HEK293T (cell line): ENCODE measurements around the gene ANKRD65.

Source experiments
- CTCF ChIA-PET: fragments of 350-600 bp; formaldehyde crosslinking; extraction: SDS; loops from one replicate; lab custom pipeline; 2021; ENCODE audit warnings: antibody characterized with exemption, inconsistent platforms; lab: Yijun Ruan, JAX
- POLR2A ChIA-PET: fragments of 350-600 bp; formaldehyde crosslinking; extraction: SDS; loops from one replicate; lab custom pipeline; 2020; ENCODE audit warnings: antibody characterized with exemption, inconsistent platforms; lab: Yijun Ruan, JAX
- DNase-seq: peaks from one replicate; pipeline ENCODE4 v3.0.0; 2012; ENCODE audit warnings: mixed read lengths; ENCODE audit errors: extremely low spot score
- ARNT ChIP-seq: fragments of 450-650 bp; IDR thresholded peaks from 2 replicates; pipeline ENCODE4 v1.6.1; 2017; ENCODE audit warnings: mild to moderate bottlenecking
- BHLHE40 ChIP-seq: fragments of 450-650 bp; IDR thresholded peaks from 2 replicates; pipeline ENCODE4 v1.6.1; 2016; ENCODE audit warnings: mild to moderate bottlenecking, moderate library complexity, borderline replicate concordance
- CTBP1 ChIP-seq: fragments of 450-650 bp; IDR thresholded peaks from 2 replicates; pipeline ENCODE4 v1.6.1; 2016; ENCODE audit warnings: borderline replicate concordance
- ELF4 ChIP-seq: fragments of 450-650 bp; IDR thresholded peaks from 2 replicates; pipeline ENCODE4 v1.6.1; 2017; ENCODE audit warnings: antibody characterized with exemption
- FOXA1 ChIP-seq: fragments of 450-650 bp; IDR thresholded peaks from 2 replicates; pipeline ENCODE4 v1.6.1; 2016; ENCODE audit warnings: mild to moderate bottlenecking
- FOXK2 ChIP-seq: fragments of 450-650 bp; IDR thresholded peaks from 2 replicates; pipeline ENCODE4 v1.6.1; 2016; ENCODE audit warnings: mild to moderate bottlenecking
- FOXM1 ChIP-seq: fragments of 450-650 bp; IDR thresholded peaks from 2 replicates; pipeline ENCODE4 v1.6.1; 2017; ENCODE audit warnings: mild to moderate bottlenecking, borderline replicate concordance
- HDGF ChIP-seq: fragments of 450-650 bp; IDR thresholded peaks from 2 replicates; pipeline ENCODE4 v1.6.1; 2017; ENCODE audit warnings: antibody characterized with exemption, borderline replicate concordance
- L3MBTL2 ChIP-seq: fragments of 450-650 bp; conservative IDR thresholded peaks from 2 replicates; pipeline ENCODE4 v1.6.1; 2016; ENCODE audit warnings: mild to moderate bottlenecking
- LEF1 ChIP-seq: fragments of 450-650 bp; IDR thresholded peaks from 2 replicates; pipeline ENCODE4 v1.6.1; 2017; ENCODE audit warnings: mild to moderate bottlenecking, borderline replicate concordance
- NFRKB ChIP-seq: fragments of 450-650 bp; IDR thresholded peaks from 2 replicates; pipeline ENCODE4 v1.6.1; 2016; ENCODE audit warnings: mild to moderate bottlenecking, moderate library complexity
- PKNOX1 ChIP-seq: fragments of 450-650 bp; IDR thresholded peaks from 2 replicates; pipeline ENCODE4 v1.6.1; 2016
- SP1 ChIP-seq: fragments of 450-650 bp; IDR thresholded peaks from 2 replicates; pipeline ENCODE4 v1.6.1; 2017
- SUZ12 ChIP-seq: fragments of 450-650 bp; IDR thresholded peaks from 2 replicates; pipeline ENCODE4 v1.6.1; 2016; ENCODE audit warnings: mild to moderate bottlenecking
- TARDBP ChIP-seq: fragments of 450-650 bp; IDR thresholded peaks from 2 replicates; pipeline ENCODE4 v1.6.1; 2016
- ZNF384 ChIP-seq: fragments of 450-650 bp; IDR thresholded peaks from 2 replicates; pipeline ENCODE4 v1.6.1; 2016

The ANKRD65 gene

GRCh38 chr1:1395166-1395565 is 25.9 kb downstream of the ANKRD65 start:
- no peak for DNase-seq
- ChIA-PET POLR2A (no interaction called here), CTCF (no interaction called here)
- TF ChIP-seq CTBP1 = no peak
- no peak for TF ChIP-seq L3MBTL2
- no peak for TF ChIP-seq FOXA1
- TF ChIP-seq HDGF = no peak
- TF ChIP-seq ELF4 = no peak
- no peak for TF ChIP-seq SUZ12
- TF ChIP-seq PKNOX1 = no peak
- no peak for TF ChIP-seq SP1
- TF ChIP-seq LEF1 = no peak
- no peak for TF ChIP-seq TARDBP
- TF ChIP-seq ARNT = no peak
- TF ChIP-seq BHLHE40 = no peak

DNA sequence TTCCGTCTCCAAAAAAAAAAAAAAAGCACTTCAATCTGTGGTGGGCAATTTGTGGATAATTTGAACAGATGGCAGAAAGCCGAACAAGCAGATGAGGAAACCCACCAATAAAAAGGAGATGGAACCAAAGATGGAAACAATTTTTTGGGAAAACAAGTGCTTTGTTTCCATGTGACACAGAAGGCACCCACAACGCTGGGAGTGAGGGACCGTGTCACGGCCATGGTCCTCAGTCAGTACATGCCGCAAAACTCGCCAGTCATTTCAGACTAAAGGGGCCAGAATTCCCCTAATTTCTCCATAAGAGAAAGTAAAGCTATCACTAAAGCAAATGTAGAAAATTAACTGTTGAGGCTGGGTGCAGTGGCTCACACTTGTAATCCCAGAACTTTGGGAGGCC is 27.0 kb downstream of the ANKRD65 start:
- DNase-seq = no peak
- ChIA-PET CTCF (no interaction called here), POLR2A (no interaction called here)
- TF ChIP-seq L3MBTL2 = no peak
- TF ChIP-seq HDGF = no peak
- no peak for TF ChIP-seq NFRKB
- no peak for TF ChIP-seq FOXA1
- TF ChIP-seq PKNOX1 = no peak
- TF ChIP-seq TARDBP = no peak

GRCh38 chr1:1393428-1393827 is 27.6 kb downstream of the ANKRD65 start:
- TF ChIP-seq NFRKB (no peak), L3MBTL2 (no peak), FOXK2 (no peak), HDGF (no peak), ZNF384 (no peak), PKNOX1 (no peak), ARNT (no peak), LEF1 (no peak), TARDBP (no peak), FOXM1 (no peak), SP1 (no peak), SUZ12 (no peak), FOXA1 (no peak), ELF4 (no peak), CTBP1 (no peak), BHLHE40 (no peak)
- POLR2A ChIA-PET = no interaction called here
- DNase-seq = no peak
- CTCF ChIA-PET = no interaction called here

DNA sequence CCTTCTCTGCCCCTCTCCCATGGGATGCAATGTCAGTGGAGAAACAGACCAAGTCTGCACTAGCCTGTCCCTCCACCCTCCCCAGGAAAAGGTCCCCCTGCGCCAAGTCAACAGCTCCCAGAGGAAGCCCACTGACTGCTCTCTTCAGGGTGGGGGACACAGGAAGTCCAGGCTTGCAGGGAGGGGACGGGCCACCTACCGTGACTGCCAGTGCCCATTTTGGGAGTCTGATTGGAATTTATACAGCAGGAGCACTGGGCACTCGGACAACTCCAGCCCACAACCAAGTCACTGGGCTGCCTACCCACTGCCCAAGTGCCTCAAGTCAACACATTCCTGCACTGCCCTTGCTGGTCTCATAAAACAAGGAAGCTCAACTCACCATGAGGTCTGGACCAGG is 28.1 kb downstream of the ANKRD65 start:
- CTCF ChIA-PET = interaction anchor here (2.5 kb wide), 1 partner anchor 9 kb away, joined by 9 read pairs; no protein-coding TSS in a partner anchor

DNA sequence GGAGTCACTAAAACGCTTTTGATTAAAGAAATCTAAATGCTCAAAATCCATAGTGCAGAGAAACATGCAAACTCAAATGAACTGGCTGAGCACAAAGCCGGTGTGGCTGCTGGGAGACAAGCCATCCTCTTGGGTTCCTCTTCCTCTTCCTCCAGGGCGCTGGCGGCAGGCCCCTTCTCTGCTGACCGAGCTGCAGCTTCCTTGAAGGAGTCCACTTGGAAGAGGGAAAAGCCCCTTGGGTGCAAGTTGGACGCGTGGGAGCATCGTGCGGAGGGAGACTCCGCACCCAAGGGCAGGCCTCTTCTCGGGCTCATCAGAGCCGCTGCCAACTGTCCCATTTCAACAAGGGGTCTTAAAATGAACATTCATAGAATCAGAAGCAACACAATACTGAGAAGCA is 29.9 kb downstream of the ANKRD65 start:
- TF ChIP-seq NFRKB (no peak), HDGF (no peak), FOXK2 (no peak), LEF1 (no peak), FOXM1 (no peak), PKNOX1 (no peak), L3MBTL2 (no peak), CTBP1 (no peak), ARNT (no peak), SUZ12 (no peak), ZNF384 (no peak), SP1 (no peak), BHLHE40 (no peak)
- ChIA-PET POLR2A (interaction anchor here (1.8 kb wide), 1 partner anchor 8 kb away, joined by 7 read pairs; the partner anchor contains the start of gene CCNL2), CTCF (interaction anchor here (2.5 kb wide), 1 partner anchor 11 kb away, joined by 9 read pairs; no protein-coding TSS in a partner anchor)
- DNase-seq = no peak

More for the DNA sequence above, 28.1 kb downstream of the ANKRD65 start:
- no peak for DNase-seq
- no peak for TF ChIP-seq CTBP1
- TF ChIP-seq LEF1 = no peak
- no peak for TF ChIP-seq ARNT
- no peak for TF ChIP-seq TARDBP
- no peak for TF ChIP-seq BHLHE40
- TF ChIP-seq L3MBTL2 = no peak
- no peak for TF ChIP-seq PKNOX1
- no peak for TF ChIP-seq FOXA1
- no peak for TF ChIP-seq SP1
- no peak for TF ChIP-seq ZNF384
- no peak for TF ChIP-seq NFRKB
- TF ChIP-seq ELF4 = no peak
- POLR2A ChIA-PET = no interaction called here
